ENCODE measurements around the gene NAALADL2. TPM values are rescaled to one million over a fixed set of nuclear protein-coding genes. Genes with fewer than 3 reads are reported as not detected.

The NAALADL2 gene
- total and polyA plus RNA-seq, 2 of the 4 experiments (the other 2 are of a cell fraction), result 3.8 to 19.2 TPM

DNA sequence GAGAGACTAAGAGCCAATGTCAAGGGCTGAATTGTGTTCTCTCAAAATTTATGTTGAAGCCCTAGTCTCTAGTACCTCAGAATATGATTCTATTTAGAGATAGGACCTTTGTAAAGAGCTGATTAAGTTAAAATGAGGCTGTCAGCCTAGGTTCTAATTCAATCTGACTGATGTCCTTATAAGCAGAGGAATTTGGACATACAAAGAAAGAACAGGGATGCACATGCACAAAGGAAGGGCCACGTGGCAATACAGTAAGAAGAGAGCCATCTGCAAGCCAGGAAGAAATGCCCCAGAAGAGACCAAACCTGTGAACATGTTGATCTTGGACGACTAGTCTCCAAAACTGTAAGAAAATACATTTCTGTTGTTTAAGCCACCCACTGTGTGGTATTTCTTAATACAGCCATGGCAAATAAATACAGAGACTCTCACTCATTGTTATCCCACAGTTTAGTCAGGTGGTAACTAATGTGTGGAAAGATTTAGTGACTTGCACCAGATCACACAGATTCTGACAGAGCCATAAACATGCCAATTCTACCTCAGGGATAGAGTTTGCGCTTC is 652.2 kb downstream of the NAALADL2 start:
- no peak for DNase-seq
- ChIA-PET CTCF (no interaction called here), POLR2A (ENCODE audit: unreplicated experiment) (no interaction called here)
- H2BK20ac ChIP-seq (ENCODE audit: low read depth, low read length), result no peak overlapping the region
- no peaks in the 10 kb centered on the region for H3K9me3 ChIP-seq (ENCODE audit: control insufficient read depth, insufficient read depth, low read length)
- no TSS peak for BruUV-seq (replicated peaks)
- no peak overlapping the region for H3K56ac ChIP-seq (ENCODE audit: extremely low read depth, insufficient read depth, low read length)
- H3K27ac ChIP-seq (ENCODE audit: insufficient read depth, low read length), result no peak overlapping the region
- WGBS, 2 experiments (ENCODE audit: extremely low coverage in 2 of 2, insufficient read length in 1 of 2), result no CpG with 5 or more reads among the region's 3 CpGs
- no peak overlapping the region for H2BK15ac ChIP-seq (ENCODE audit: low read depth, low read length)
- H3K4me3 ChIP-seq (ENCODE audit: insufficient read depth, low read depth, low read length), result no peak overlapping the region
- H3K27me3 ChIP-seq (ENCODE audit: control insufficient read depth, insufficient read depth, low read length), result no peaks in the 10 kb centered on the region
- H3K9ac ChIP-seq (ENCODE audit: low read depth, low read length), result no peak overlapping the region
- H3K79me1 ChIP-seq (ENCODE audit: low read depth in 1 of 2, low read length in 2 of 2), result no peaks in the 10 kb centered on the region
- H3K23ac ChIP-seq (ENCODE audit: low read depth, low read length), result no peak overlapping the region
- H3K18ac ChIP-seq (ENCODE audit: low read depth, low read length), result no peak overlapping the region
- no peak overlapping the region for H3K4ac ChIP-seq (ENCODE audit: low read depth, low read length)
- in situ Hi-C loops (cut with MboI; ENCODE audit: low sequenced_read_pairs), result no loop called here
- intact Hi-C loops (cut with micrococcal nuclease), result no loop called here
- no peaks in the 10 kb centered on the region for H3K4me1 ChIP-seq (ENCODE audit: control insufficient read depth, insufficient read depth, low read length)
- no peak overlapping the region for H2BK120ac ChIP-seq (ENCODE audit: low read depth, low read length)
- no peaks in the 10 kb centered on the region for H4K20me1 ChIP-seq (ENCODE audit: insufficient read depth, low read length)
- H4K5ac ChIP-seq (ENCODE audit: low read depth, low read length), result no peak overlapping the region
- no peak overlapping the region for H2AK5ac ChIP-seq (ENCODE audit: low read depth, low read length)
- H2AFZ ChIP-seq (replicated peaks; ENCODE audit: low read length, poor library complexity), result no peak overlapping the region
- TF ChIP-seq ELK1 (IDR thresholded peaks at IDR 0.05; ENCODE audit: borderline replicate concordance, low read depth, low read length), result no peak
- no peak for TF ChIP-seq CHD1 (IDR thresholded peaks at IDR 0.05; ENCODE audit: low read depth, low read length)
- no peak for TF ChIP-seq RFX5 (IDR thresholded peaks at IDR 0.05; ENCODE audit: low read depth, low read length)
- TF ChIP-seq MXI1 (IDR thresholded peaks at IDR 0.05; ENCODE audit: borderline replicate concordance, low read depth, low read length), result no peak
- no peak for TF ChIP-seq USF2 (IDR thresholded peaks at IDR 0.05; ENCODE audit: low read depth, low read length)
- no peak for TF ChIP-seq RAD21 (IDR thresholded peaks at IDR 0.05; ENCODE audit: low read length)
- TF ChIP-seq BHLHE40 (IDR thresholded peaks at IDR 0.05; ENCODE audit: low read depth, low read length), result no peak
- no peak for TF ChIP-seq CTCF (conservative IDR thresholded peaks at IDR 0.05; ENCODE audit: low read depth, low read length)
- TF ChIP-seq POLR2A (IDR thresholded peaks at IDR 0.05; ENCODE audit: low read depth, low read length), result no peak
- TF ChIP-seq MAFK (IDR thresholded peaks at IDR 0.05; ENCODE audit: low read depth, low read length), result no peak
- TF ChIP-seq FOS (IDR thresholded peaks at IDR 0.05; ENCODE audit: low read depth, low read length), result no peak
- no peak for TF ChIP-seq CEBPB (IDR thresholded peaks at IDR 0.05; ENCODE audit: low read depth, low read length)
- no peak for TF ChIP-seq RCOR1 (IDR thresholded peaks at IDR 0.05; ENCODE audit: insufficient replicate concordance, low read length)
- no peak for TF ChIP-seq MAZ (IDR thresholded peaks at IDR 0.05; ENCODE audit: borderline replicate concordance, low read depth, low read length)
- no peak for TF ChIP-seq NFE2L2 (IDR thresholded peaks at IDR 0.05; ENCODE audit: low read depth, low read length)
- TF ChIP-seq SMC3 (IDR thresholded peaks at IDR 0.05; ENCODE audit: low read depth, low read length), result no peak
- H3K36me3 ChIP-seq (ENCODE audit: control insufficient read depth, insufficient read depth, low read length), result no peaks in the 10 kb centered on the region
- no peak overlapping the region for H3K14ac ChIP-seq (replicated peaks; ENCODE audit: low read depth, low read length)
- H3K4me2 ChIP-seq (ENCODE audit: low read depth, low read length), result no peak overlapping the region
- no peak for ATAC-seq (ENCODE audit: low read depth)
- H2AK9ac ChIP-seq (replicated peaks; ENCODE audit: low read depth, low read length, poor library complexity), result no peak overlapping the region
- no peaks in the 10 kb centered on the region for H3K9me1 ChIP-seq (ENCODE audit: insufficient read depth, low read length)
- H2BK5ac ChIP-seq (ENCODE audit: low read depth, low read length, poor library complexity, severe bottlenecking), result no peak overlapping the region
- dilution Hi-C loops (cut with HindIII; ENCODE audit: low sequenced_read_pairs, unreplicated experiment), result no loop called here
- no peak overlapping the region for H4K8ac ChIP-seq (ENCODE audit: low read depth in 2 of 2, low read length in 2 of 2)
- no peak overlapping the region for H4K91ac ChIP-seq (ENCODE audit: insufficient read depth, low read depth, low read length)

All from IMR-90 (cell line).